AML-193 (cell line): ENCODE data around the gene CCDC134.

Experiments used
- DNase-seq, 2 experiments: peaks; one replicate each; lab custom pipeline; 2025; lab: John Stamatoyannopoulos, UW

The CCDC134 gene

GRCh38 chr22:41787331-41787730 lies 13.1 kb upstream of the CCDC134 start:
- no peak for DNase-seq

- no peak for DNase-seq
These were observed 6.6 kb upstream of the CCDC134 start for GRCh38 chr22:41793871-41794270.

- no peak for DNase-seq
These were observed 1.7 kb upstream of the CCDC134 start for GRCh38 chr22:41798736-41799135.

GRCh38 chr22:41799486-41800347 lies 762 bp upstream of the CCDC134 start:
- DNase-seq: no peak

GRCh38 chr22:41801147-41801819 lies 804 bp downstream of the CCDC134 start:
- no peak for DNase-seq

GRCh38 chr22:41801886-41802285 lies 1.4 kb downstream of the CCDC134 start:
- DNase-seq: no peak

GRCh38 chr22:41805639-41806038 lies 5.2 kb downstream of the CCDC134 start:
- DNase-seq: no peak

- no peak for DNase-seq
These were observed 7.9 kb downstream of the CCDC134 start for GRCh38 chr22:41808400-41808799.

GRCh38 chr22:41810022-41810421 lies 9.5 kb downstream of the CCDC134 start:
- DNase-seq: no peak

GRCh38 chr22:41812805-41813545 lies 12.5 kb downstream of the CCDC134 start:
- no peak for DNase-seq

GRCh38 chr22:41813726-41814410 lies 13.4 kb downstream of the CCDC134 start:
- DNase-seq: no peak

- no peak for DNase-seq
These were observed 15.2 kb downstream of the CCDC134 start for GRCh38 chr22:41815716-41816115.

GRCh38 chr22:41816241-41816640 lies 15.8 kb downstream of the CCDC134 start:
- DNase-seq: no peak

- no peak for DNase-seq
These were observed 16.4 kb downstream of the CCDC134 start for GRCh38 chr22:41816871-41817270.

- DNase-seq: no peak
These were observed 17.5 kb downstream of the CCDC134 start for GRCh38 chr22:41818011-41818410.

GRCh38 chr22:41818596-41818995 lies 18.1 kb downstream of the CCDC134 start:
- no peak for DNase-seq

GRCh38 chr22:41819257-41819656 lies 18.8 kb downstream of the CCDC134 start:
- DNase-seq: no peak

GRCh38 chr22:41820447-41820846 lies 20.0 kb downstream of the CCDC134 start:
- no peak for DNase-seq

- DNase-seq: no peak
These were observed 21.2 kb downstream of the CCDC134 start for GRCh38 chr22:41821471-41822316.

GRCh38 chr22:41822317-41823057 lies 22.0 kb downstream of the CCDC134 start:
- DNase-seq: peak; percentile 40 to 57
